Measurements from ENCODE around the gene DOCK2.

DOCK2 gene

DNA sequence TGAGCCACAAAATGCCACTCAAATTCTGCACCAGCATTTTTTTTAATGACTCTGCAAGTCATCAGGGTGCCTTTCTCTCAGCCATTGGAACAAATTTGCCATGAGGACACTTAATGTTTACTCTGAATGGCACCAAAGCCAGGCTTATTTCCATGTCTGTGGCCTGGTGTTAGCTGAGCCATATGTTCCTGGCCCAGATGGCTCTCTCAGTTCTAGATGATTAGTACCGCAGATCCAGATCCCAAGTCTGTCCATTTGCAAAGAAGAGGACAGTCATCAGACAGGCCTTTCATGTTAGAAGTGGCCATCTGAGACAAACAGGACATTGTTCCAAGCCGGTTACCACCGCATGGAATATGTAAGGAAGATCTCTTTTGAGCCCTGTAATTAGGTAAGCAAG lies 272.9 kb downstream of the DOCK2 start:
- no peaks in the 10 kb centered on the region for H3K9me3 ChIP-seq (ENCODE audit: control insufficient read depth, insufficient read depth, low read depth, low read length)
- TF ChIP-seq ZNF248 (tag by site-specific recombination; IDR thresholded peaks at IDR 0.05) (no peak), ZNF544 (tag by site-specific recombination; IDR thresholded peaks at IDR 0.05) (no peak), ZNF221 (tag by site-specific recombination; IDR thresholded peaks at IDR 0.05; ENCODE audit: borderline replicate concordance) (no peak), ZNF776 (tag by site-specific recombination; IDR thresholded peaks at IDR 0.05; ENCODE audit: borderline replicate concordance) (no peak), SCRT2 (tag by site-specific recombination; IDR thresholded peaks at IDR 0.05) (no peak), ZNF202 (tag by site-specific recombination; IDR thresholded peaks at IDR 0.05; ENCODE audit: borderline replicate concordance) (no peak), PRDM1 (tag by site-specific recombination; IDR thresholded peaks at IDR 0.05) (no peak), ZNF660 (tag by site-specific recombination; IDR thresholded peaks at IDR 0.05) (no peak), KLF7 (tag by site-specific recombination; IDR thresholded peaks at IDR 0.05; ENCODE audit: borderline replicate concordance) (no peak), ZNF48 (tag by site-specific recombination; IDR thresholded peaks at IDR 0.05) (no peak)
- ChIA-PET CTCF (interaction anchor here (1.9 kb wide), 1 partner anchor 70 kb away, joined by 6 read pairs; the partner anchor contains the start of gene INSYN2B), POLR2A (no interaction called here)
- no peak overlapping the region for H3K27ac ChIP-seq (ENCODE audit: extremely low read depth, low read depth, low read length)
- H3K4me1 ChIP-seq (ENCODE audit: control insufficient read depth, insufficient read depth, low read length): no peaks in the 10 kb centered on the region
- no peak overlapping the region for H3K4me3 ChIP-seq (ENCODE audit: low read depth, low read length)
- no peaks in the 10 kb centered on the region for H3K36me3 ChIP-seq (ENCODE audit: control insufficient read depth in 2 of 2, insufficient read depth in 1 of 2, low read length in 2 of 2)

DNA sequence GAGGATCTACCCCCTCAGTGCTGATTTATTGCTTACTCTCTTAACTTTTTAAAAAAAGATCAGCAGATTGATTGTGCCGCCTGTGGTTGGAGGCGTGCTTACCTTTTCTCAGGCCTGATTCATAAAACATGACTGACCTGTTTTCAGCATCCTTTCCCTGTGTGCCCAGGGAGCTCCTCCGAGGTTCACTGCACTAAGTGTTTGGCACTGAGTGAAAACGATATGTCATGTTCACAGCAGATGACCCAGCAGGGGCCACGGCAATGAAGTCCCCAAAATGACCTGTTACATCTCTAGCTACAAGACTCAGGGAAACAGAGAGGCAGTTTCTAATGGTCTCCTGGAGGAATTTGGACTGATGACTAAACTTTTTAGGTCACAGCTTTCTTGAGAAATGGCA lies 273.3 kb downstream of the DOCK2 start:
- Histone ChIP-seq H3K9me3 (ENCODE audit: control insufficient read depth, insufficient read depth, low read depth, low read length) (no peaks in the 10 kb centered on the region), H3K4me1 (ENCODE audit: control insufficient read depth, insufficient read depth, low read length) (no peaks in the 10 kb centered on the region), H3K4me3 (ENCODE audit: low read depth, low read length) (no peak overlapping the region), H3K27ac (ENCODE audit: extremely low read depth, low read depth, low read length) (no peak overlapping the region), H3K36me3 (ENCODE audit: control insufficient read depth in 2 of 2, insufficient read depth in 1 of 2, low read length in 2 of 2) (no peaks in the 10 kb centered on the region)
- ChIA-PET POLR2A (no interaction called here), CTCF (interaction anchor here (1.9 kb wide), 1 partner anchor 70 kb away, joined by 6 read pairs; the partner anchor contains the start of gene INSYN2B)
- TF ChIP-seq KLF10 (tag by site-specific recombination; IDR thresholded peaks at IDR 0.05) (no peak), SALL2 (tag by site-specific recombination; IDR thresholded peaks at IDR 0.05; ENCODE audit: borderline replicate concordance) (no peak), FEZF1 (tag by site-specific recombination; IDR thresholded peaks at IDR 0.05) (peak; percentile 91), GLIS1 (tag by site-specific recombination; IDR thresholded peaks at IDR 0.05) (no peak), ZNF423 (tag by site-specific recombination; IDR thresholded peaks at IDR 0.05) (no peak), ZNF558 (tag by site-specific recombination; IDR thresholded peaks at IDR 0.05) (no peak), TSHZ1 (tag by site-specific recombination; IDR thresholded peaks at IDR 0.05; ENCODE audit: borderline replicate concordance) (no peak), ZNF624 (tag by site-specific recombination; IDR thresholded peaks at IDR 0.05) (no peak), ZNF513 (tag by site-specific recombination; IDR thresholded peaks at IDR 0.05) (no peak), ZNF510 (tag by site-specific recombination; IDR thresholded peaks at IDR 0.05; ENCODE audit: insufficient replicate concordance) (no peak), ZNF530 (tag by site-specific recombination; IDR thresholded peaks at IDR 0.05; ENCODE audit: low read depth) (no peak), ZSCAN23 (tag by site-specific recombination; IDR thresholded peaks at IDR 0.05) (no peak), ZIC2 (tag by site-specific recombination; IDR thresholded peaks at IDR 0.05) (peak; percentile 94), ZNF174 (tag by site-specific recombination; IDR thresholded peaks at IDR 0.05) (no peak), SCRT2 (tag by site-specific recombination; IDR thresholded peaks at IDR 0.05) (peak; percentile 78)
- TF ChIP-seq, protein P1, sequence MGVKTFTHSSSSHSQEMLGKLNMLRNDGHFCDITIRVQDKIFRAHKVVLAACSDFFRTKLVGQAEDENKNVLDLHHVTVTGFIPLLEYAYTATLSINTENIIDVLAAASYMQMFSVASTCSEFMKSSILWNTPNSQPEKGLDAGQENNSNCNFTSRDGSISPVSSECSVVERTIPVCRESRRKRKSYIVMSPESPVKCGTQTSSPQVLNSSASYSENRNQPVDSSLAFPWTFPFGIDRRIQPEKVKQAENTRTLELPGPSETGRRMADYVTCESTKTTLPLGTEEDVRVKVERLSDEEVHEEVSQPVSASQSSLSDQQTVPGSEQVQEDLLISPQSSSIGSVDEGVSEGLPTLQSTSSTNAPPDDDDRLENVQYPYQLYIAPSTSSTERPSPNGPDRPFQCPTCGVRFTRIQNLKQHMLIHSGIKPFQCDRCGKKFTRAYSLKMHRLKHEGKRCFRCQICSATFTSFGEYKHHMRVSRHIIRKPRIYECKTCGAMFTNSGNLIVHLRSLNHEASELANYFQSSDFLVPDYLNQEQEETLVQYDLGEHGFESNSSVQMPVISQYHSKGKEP (tag by site-specific recombination; IDR thresholded peaks at IDR 0.05): no peak
- TF ChIP-seq, protein P2, sequence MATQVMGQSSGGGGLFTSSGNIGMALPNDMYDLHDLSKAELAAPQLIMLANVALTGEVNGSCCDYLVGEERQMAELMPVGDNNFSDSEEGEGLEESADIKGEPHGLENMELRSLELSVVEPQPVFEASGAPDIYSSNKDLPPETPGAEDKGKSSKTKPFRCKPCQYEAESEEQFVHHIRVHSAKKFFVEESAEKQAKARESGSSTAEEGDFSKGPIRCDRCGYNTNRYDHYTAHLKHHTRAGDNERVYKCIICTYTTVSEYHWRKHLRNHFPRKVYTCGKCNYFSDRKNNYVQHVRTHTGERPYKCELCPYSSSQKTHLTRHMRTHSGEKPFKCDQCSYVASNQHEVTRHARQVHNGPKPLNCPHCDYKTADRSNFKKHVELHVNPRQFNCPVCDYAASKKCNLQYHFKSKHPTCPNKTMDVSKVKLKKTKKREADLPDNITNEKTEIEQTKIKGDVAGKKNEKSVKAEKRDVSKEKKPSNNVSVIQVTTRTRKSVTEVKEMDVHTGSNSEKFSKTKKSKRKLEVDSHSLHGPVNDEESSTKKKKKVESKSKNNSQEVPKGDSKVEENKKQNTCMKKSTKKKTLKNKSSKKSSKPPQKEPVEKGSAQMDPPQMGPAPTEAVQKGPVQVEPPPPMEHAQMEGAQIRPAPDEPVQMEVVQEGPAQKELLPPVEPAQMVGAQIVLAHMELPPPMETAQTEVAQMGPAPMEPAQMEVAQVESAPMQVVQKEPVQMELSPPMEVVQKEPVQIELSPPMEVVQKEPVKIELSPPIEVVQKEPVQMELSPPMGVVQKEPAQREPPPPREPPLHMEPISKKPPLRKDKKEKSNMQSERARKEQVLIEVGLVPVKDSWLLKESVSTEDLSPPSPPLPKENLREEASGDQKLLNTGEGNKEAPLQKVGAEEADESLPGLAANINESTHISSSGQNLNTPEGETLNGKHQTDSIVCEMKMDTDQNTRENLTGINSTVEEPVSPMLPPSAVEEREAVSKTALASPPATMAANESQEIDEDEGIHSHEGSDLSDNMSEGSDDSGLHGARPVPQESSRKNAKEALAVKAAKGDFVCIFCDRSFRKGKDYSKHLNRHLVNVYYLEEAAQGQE (tag by site-specific recombination; IDR thresholded peaks at IDR 0.05): no peak

Measured in HEK293 (cell line).